GM12891 (cell line): ENCODE data around the gene GPS1.

Experiments
- PAX5 ChIP-seq: IDR thresholded peaks from 2 replicates; pipeline ENCODE4 v1.6.1; 2011; ENCODE audit warnings: low read length, moderate library complexity, mild to moderate bottlenecking; ENCODE audit not compliant: insufficient read depth, severe bottlenecking
- POLR2AphosphoS5 ChIP-seq: IDR thresholded peaks from 2 replicates; pipeline ENCODE4 v1.6.1; 2011; ENCODE audit warnings: low read depth, low read length, control low read depth

- TF ChIP-seq PAX5 (no peak), POLR2AphosphoS5 (no peak)
Measured at GRCh38 chr17:82053130-82053529, 1.4 kb downstream of the GPS1 start.
